ENCODE measurements around the gene ITGA3. TPM values are rescaled to one million over a fixed set of nuclear protein-coding genes. Genes with fewer than 3 reads are reported as not detected.

ITGA3 gene
- total RNA-seq, 1 experiment from 2014 or later = 539 TPM

DNA sequence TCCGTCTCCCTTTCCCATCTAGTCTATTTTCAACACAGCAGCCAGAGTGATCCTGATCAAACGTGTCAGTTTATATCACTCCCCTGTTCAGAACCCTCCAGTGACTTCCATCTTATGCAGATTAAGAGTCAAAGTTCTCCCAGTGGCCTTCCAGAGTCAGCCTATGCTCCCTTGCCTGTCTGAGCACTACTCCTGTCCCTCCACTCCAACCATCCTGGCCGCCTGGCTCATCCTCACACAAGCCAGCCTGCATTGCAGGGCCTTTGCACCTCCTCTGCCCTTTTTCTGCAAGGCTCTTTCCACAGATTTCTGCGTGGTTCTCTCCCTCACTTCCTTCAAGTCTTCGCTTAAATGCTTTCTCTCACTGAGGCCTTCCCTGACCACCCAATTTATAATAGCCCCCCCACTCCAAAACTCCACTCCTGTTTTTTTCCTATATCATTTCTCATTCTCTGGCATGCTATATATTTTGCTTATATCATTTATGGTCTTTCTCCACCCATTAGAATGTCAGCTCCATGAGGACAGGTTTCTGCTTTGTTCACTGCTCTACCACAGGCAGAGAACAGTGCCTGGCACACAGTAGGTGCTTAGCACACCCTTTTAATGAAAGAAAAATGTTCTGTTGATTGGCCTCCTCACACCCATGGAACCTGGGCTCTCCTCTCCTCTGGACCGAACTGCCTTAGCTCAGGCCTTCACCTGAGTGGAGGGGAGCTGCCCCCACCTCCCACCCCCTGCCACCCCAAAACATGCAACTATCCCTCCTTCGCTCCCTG, 64.8 kb downstream of the ITGA3 start:
- Mint-ChIP-seq H3K36me3 (ENCODE audit: insufficient read depth, unreplicated experiment) (no peaks in the 10 kb centered on the region), H3K27me3 (ENCODE audit: unreplicated experiment) (peaks cover 86% of the 10 kb centered on the region), H3K4me3 (ENCODE audit: low read depth, unreplicated experiment) (no peak overlapping the region), H3K27ac (ENCODE audit: unreplicated experiment) (no peak overlapping the region), H3K9me3 (ENCODE audit: low read depth, unreplicated experiment) (no peaks in the 10 kb centered on the region), H3K4me1 (ENCODE audit: low read depth, unreplicated experiment) (no peaks in the 10 kb centered on the region)
- intact Hi-C loops (cut with micrococcal nuclease; ENCODE audit: unreplicated experiment) = no loop called here
- TF ChIP-seq, protein P1, sequence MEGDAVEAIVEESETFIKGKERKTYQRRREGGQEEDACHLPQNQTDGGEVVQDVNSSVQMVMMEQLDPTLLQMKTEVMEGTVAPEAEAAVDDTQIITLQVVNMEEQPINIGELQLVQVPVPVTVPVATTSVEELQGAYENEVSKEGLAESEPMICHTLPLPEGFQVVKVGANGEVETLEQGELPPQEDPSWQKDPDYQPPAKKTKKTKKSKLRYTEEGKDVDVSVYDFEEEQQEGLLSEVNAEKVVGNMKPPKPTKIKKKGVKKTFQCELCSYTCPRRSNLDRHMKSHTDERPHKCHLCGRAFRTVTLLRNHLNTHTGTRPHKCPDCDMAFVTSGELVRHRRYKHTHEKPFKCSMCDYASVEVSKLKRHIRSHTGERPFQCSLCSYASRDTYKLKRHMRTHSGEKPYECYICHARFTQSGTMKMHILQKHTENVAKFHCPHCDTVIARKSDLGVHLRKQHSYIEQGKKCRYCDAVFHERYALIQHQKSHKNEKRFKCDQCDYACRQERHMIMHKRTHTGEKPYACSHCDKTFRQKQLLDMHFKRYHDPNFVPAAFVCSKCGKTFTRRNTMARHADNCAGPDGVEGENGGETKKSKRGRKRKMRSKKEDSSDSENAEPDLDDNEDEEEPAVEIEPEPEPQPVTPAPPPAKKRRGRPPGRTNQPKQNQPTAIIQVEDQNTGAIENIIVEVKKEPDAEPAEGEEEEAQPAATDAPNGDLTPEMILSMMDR (IDR thresholded peaks at IDR 0.05; ENCODE audit: unreplicated experiment) = no peak
- CTCF ChIA-PET = interaction anchor here (0.6 to 1.7 kb wide), 4 partner anchors 11 to 187 kb away, joined by 3 to 11 read pairs (median 4); no protein-coding TSS in a partner anchor
- no TSS peak for BruUV-seq (replicated peaks)
- no peak for DNase-seq

DNA sequence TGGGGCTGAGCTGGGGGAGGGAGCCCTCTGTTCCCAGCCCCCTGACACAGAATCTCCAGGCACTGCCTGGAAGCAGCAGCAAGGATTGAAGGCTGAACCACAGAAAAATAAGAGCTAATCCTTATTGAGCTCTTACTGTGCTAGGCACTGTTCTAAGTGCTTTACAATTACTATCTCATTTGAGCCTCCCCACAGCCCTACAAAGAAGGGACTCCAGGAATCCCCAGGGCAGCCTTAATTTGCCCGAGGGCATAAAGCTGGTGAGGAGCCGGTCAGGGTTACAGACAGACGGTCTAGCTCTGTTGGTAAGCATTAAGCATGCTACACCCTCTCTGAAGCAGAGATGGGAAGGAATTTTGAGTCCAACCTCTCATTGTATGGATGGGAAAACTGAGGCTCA, 67.0 kb downstream of the ITGA3 start:
- Mint-ChIP-seq H3K27ac (ENCODE audit: unreplicated experiment) (no peak overlapping the region), H3K4me1 (ENCODE audit: low read depth, unreplicated experiment) (peaks cover 3% of the 10 kb centered on the region), H3K27me3 (ENCODE audit: unreplicated experiment) (peaks cover 81% of the 10 kb centered on the region), H3K36me3 (ENCODE audit: insufficient read depth, unreplicated experiment) (no peaks in the 10 kb centered on the region), H3K4me3 (ENCODE audit: low read depth, unreplicated experiment) (no peak overlapping the region), H3K9me3 (ENCODE audit: low read depth, unreplicated experiment) (no peaks in the 10 kb centered on the region)
- intact Hi-C loops (cut with micrococcal nuclease; ENCODE audit: unreplicated experiment) = no loop called here
- CTCF ChIA-PET = interaction anchor here (0.6 to 1.0 kb wide), 3 partner anchors 10 to 39 kb away, joined by 3 read pairs; no protein-coding TSS in a partner anchor
- DNase-seq = no peak
- TF ChIP-seq, protein P1 (IDR thresholded peaks at IDR 0.05; ENCODE audit: unreplicated experiment) = no peak
- BruUV-seq (replicated peaks) = no TSS peak

DNA sequence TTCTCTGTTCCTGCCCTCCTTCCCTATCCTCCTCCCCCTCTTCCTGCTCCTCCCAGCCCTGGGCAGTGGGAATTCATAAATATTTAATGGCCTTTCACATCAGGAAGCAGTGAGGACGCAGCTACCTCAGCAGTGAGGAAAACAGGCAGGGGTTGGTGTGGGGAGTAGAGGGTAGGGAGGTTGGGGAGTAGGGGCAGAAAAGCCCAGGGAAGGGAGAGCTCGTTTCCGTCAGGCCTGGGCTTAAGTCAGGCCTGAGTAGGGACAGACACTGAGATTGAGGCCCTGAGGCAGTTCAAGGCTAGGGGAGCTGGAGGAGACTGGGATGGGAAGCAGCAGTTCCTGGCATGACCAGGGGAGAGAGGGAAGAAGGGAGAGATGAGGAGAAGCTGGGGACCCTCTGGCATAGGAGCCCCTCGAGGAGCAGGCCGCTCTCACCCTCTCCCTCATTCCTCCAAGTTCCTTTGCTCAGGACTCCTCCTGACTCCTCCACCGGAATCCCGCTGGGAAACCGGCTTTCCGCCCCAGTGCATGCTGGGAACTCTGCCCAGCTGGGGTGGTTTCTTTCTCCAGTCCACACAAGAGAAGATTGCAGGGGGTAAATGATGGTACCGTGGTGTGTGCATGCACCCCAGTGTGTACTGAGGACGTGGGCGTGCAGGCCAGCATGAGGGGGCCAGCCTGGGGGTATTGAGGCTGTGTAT, 67.9 kb downstream of the ITGA3 start:
- BruUV-seq (replicated peaks) = no TSS peak
- intact Hi-C loops (cut with micrococcal nuclease; ENCODE audit: unreplicated experiment) = no loop called here
- no peak for DNase-seq
- H3K4me1 Mint-ChIP-seq (ENCODE audit: low read depth, unreplicated experiment) = peaks cover 12% of the 10 kb centered on the region
- no peak overlapping the region for H3K27ac Mint-ChIP-seq (ENCODE audit: unreplicated experiment)
- H3K36me3 Mint-ChIP-seq (ENCODE audit: insufficient read depth, unreplicated experiment) = peaks cover 4% of the 10 kb centered on the region
- no peaks in the 10 kb centered on the region for H3K9me3 Mint-ChIP-seq (ENCODE audit: low read depth, unreplicated experiment)
- CTCF ChIA-PET = interaction anchor here (0.7 to 1.1 kb wide), 4 partner anchors 9 to 46 kb away, joined by 3 to 4 read pairs (median 3); no protein-coding TSS in a partner anchor
- no peak overlapping the region for H3K4me3 Mint-ChIP-seq (ENCODE audit: low read depth, unreplicated experiment)
- H3K27me3 Mint-ChIP-seq (ENCODE audit: unreplicated experiment) = peaks cover 81% of the 10 kb centered on the region
- TF ChIP-seq, protein P1 (IDR thresholded peaks at IDR 0.05; ENCODE audit: unreplicated experiment) = no peak

DNA sequence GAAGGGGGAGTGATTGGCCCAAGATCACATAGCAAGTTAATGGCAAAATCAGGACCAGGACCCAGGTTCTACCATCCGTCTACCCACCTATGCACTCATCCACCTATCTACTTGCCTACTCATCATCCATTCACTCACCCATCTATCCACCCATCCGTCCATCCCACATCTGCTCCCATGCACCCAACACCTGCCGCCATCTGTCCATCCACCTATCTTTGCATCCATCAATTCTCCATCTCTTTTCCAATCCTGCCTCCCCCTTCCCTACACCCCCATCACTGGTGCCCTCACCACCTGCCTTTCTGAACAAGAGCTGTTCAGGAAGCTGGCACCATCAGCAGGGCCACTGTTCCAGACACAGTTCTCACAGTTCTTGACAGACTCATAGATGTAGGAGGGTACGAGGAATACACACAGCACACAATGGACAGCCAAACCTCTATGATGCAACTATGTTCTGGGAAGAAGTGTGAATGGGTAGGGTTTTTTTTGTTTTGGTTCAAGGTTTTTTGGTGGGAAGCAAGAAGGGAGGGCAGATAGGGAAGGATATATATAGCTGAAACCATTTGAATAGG, 69.6 kb downstream of the ITGA3 start:
- TF ChIP-seq, protein P1 (IDR thresholded peaks at IDR 0.05; ENCODE audit: unreplicated experiment) = no peak
- Mint-ChIP-seq H3K4me3 (ENCODE audit: low read depth, unreplicated experiment) (no peak overlapping the region), H3K27me3 (ENCODE audit: unreplicated experiment) (peaks cover 81% of the 10 kb centered on the region), H3K9me3 (ENCODE audit: low read depth, unreplicated experiment) (no peaks in the 10 kb centered on the region), H3K4me1 (ENCODE audit: low read depth, unreplicated experiment) (peaks cover 23% of the 10 kb centered on the region), H3K27ac (ENCODE audit: unreplicated experiment) (no peak overlapping the region), H3K36me3 (ENCODE audit: insufficient read depth, unreplicated experiment) (peaks cover 6% of the 10 kb centered on the region)
- CTCF ChIA-PET = interaction anchor here (0.6 kb wide), 1 partner anchor 129 kb away, joined by 3 read pairs; no protein-coding TSS in a partner anchor
- no peak for DNase-seq
- BruUV-seq (replicated peaks) = no TSS peak
- intact Hi-C loops (cut with micrococcal nuclease; ENCODE audit: unreplicated experiment) = no loop called here
